H1 (cell line): ENCODE results near the gene MYBPH. TPM values are rescaled to one million over a fixed set of nuclear protein-coding genes. Genes with fewer than 3 reads are reported as not detected.

ENCODE experiments used
- CTCF ChIA-PET: fragments of 300-600 bp; sonication (Branson Sonifier 250); formaldehyde crosslinking; loops from one replicate; lab custom pipeline; 2021; ENCODE audit not compliant: partially characterized antibody; lab: Charles Lee
- POLR2A ChIA-PET: fragments of 300-600 bp; sonication (Branson Sonifier 250); formaldehyde crosslinking; loops from one replicate; lab custom pipeline; 2021; ENCODE audit warnings: inconsistent platforms; ENCODE audit not compliant: partially characterized antibody; lab: Charles Lee
- DNase-seq, 2 experiments: peaks; one replicate each; pipeline versions ENCODE4 v3.0.0 to v3.0.0-alpha.2; 2010 to 2022; ENCODE audit warnings: low spot score in 2 of 2, low read depth in 1 of 2, mixed read lengths in 1 of 2
- FAIRE-seq: peaks from 2 replicates; lab custom pipeline; 2011; peaks lifted over from hg19 to GRCh38; lab: Jason Lieb, UNC
- H2AFZ ChIP-seq: 2 replicates; pipeline ENCODE4 v1.8.1; 2012; ENCODE audit warnings: low read length, inconsistent platforms
- H2AK5ac ChIP-seq: 2 replicates; pipeline ENCODE4 v1.6.1; 2013; ENCODE audit warnings: low read depth, low read length
- H2BK120ac ChIP-seq: replicated peaks from 2 replicates; pipeline ENCODE3; 2013; ENCODE audit warnings: low read depth, low read length, inconsistent platforms
- H2BK12ac ChIP-seq: 2 replicates; pipeline ENCODE4 v1.6.1; 2013; ENCODE audit warnings: low read depth, low read length
- H2BK15ac ChIP-seq: 2 replicates; pipeline ENCODE4 v1.6.1; 2013; ENCODE audit warnings: low read length
- H2BK20ac ChIP-seq: 2 replicates; pipeline ENCODE4 v1.6.1; 2013; ENCODE audit warnings: low read length
- H2BK5ac ChIP-seq: 2 replicates; pipeline ENCODE4 v1.6.1; 2013; ENCODE audit warnings: low read depth, low read length
- H3K14ac ChIP-seq: 2 replicates; pipeline ENCODE4 v1.6.1; 2013; ENCODE audit warnings: inconsistent platforms; ENCODE audit not compliant: insufficient read length
- H3K18ac ChIP-seq: 2 replicates; pipeline ENCODE4 v1.6.1; 2013; ENCODE audit warnings: low read length; ENCODE audit errors: extremely low read depth
- H3K23ac ChIP-seq: 2 replicates; pipeline ENCODE4 v1.6.1; 2013; ENCODE audit warnings: inconsistent platforms; ENCODE audit not compliant: insufficient read length
- H3K23me2 ChIP-seq: 2 replicates; pipeline ENCODE4 v1.6.1; 2013; ENCODE audit warnings: low read depth, low read length
- H3K27ac ChIP-seq: 2 replicates; pipeline ENCODE4 v1.6.1; 2011; ENCODE audit warnings: low read depth, low read length, inconsistent platforms
- H3K27me3 ChIP-seq, 4 experiments: replicated peaks in 1 of 4; 1 replicate in 1 of 4; 2 replicates in 3 of 4; pipeline versions ENCODE4 v1.6.1 to v1.8.1; 2011 to 2013; ENCODE audit warnings: low read length in 3 of 4, mild to moderate bottlenecking in 3 of 4, inconsistent platforms in 2 of 4, mixed read lengths in 2 of 4, moderate library complexity in 1 of 4; ENCODE audit not compliant: control insufficient read depth in 3 of 4, insufficient read depth in 3 of 4; ENCODE audit errors: extremely low read depth in 1 of 4
- H3K36me3 ChIP-seq, 4 experiments: 2 replicates each; pipeline versions ENCODE4 v1.6.1 to v1.8.1; 2011 to 2013; ENCODE audit warnings: mild to moderate bottlenecking in 4 of 4, low read length in 3 of 4, moderate library complexity in 2 of 4, control low read depth in 1 of 4, inconsistent platforms in 1 of 4; ENCODE audit not compliant: insufficient read depth in 4 of 4, control insufficient read depth in 2 of 4
- H3K4ac ChIP-seq: replicated peaks from 2 replicates; pipeline ENCODE3; 2013; ENCODE audit warnings: low read length, low read depth, mixed read lengths, inconsistent platforms; ENCODE audit not compliant: insufficient read length
- H3K4me1 ChIP-seq, 4 experiments: replicated peaks in 1 of 4; 1 replicate in 1 of 4; 2 replicates in 3 of 4; pipeline versions ENCODE4 v1.6.1 to v1.8.1; 2011 to 2013; ENCODE audit warnings: low read length in 3 of 4, inconsistent platforms in 2 of 4, mixed read lengths in 1 of 4; ENCODE audit not compliant: insufficient read depth in 4 of 4, control insufficient read depth in 3 of 4
- H3K4me2 ChIP-seq, 2 experiments: 2 replicates each; pipeline versions ENCODE4 v1.6.1 to v1.8.1; 2011 to 2013; ENCODE audit warnings: low read depth in 2 of 2, low read length in 2 of 2, control low read depth in 1 of 2, inconsistent platforms in 1 of 2, mild to moderate bottlenecking in 1 of 2; ENCODE audit not compliant: insufficient read depth in 1 of 2
- H3K4me3 ChIP-seq, 4 experiments: fragments of 200-600, 300-600 bp in 1 of 4; sonication (generic), shearing (Covaris generic), sonication (Bioruptor Twin) in 1 of 4; 2 replicates each; pipeline versions ENCODE4 v1.5.1 to v1.8.1; 2011 to 2016; ENCODE audit warnings: low read length in 4 of 4, low read depth in 3 of 4, control low read depth in 2 of 4, inconsistent platforms in 2 of 4, mild to moderate bottlenecking in 2 of 4, mixed read lengths in 1 of 4, moderate library complexity in 1 of 4; ENCODE audit not compliant: insufficient read depth in 2 of 4; ENCODE audit errors: extremely low read depth in 1 of 4
- H3K56ac ChIP-seq: replicated peaks from 2 replicates; pipeline ENCODE3; 2013; ENCODE audit warnings: low read depth, mild to moderate bottlenecking, mixed read lengths, low read length, inconsistent platforms; ENCODE audit not compliant: insufficient read length
- H3K79me1 ChIP-seq: 2 replicates; pipeline ENCODE4 v1.6.1; 2013; ENCODE audit warnings: low read depth, low read length, control low read depth
- H3K79me2 ChIP-seq, 2 experiments: 2 replicates each; pipeline versions ENCODE4 v1.6.1 to v1.8.1; 2012 to 2013; ENCODE audit warnings: low read length in 2 of 2, mild to moderate bottlenecking in 2 of 2, inconsistent platforms in 1 of 2; ENCODE audit not compliant: insufficient read depth in 2 of 2, control insufficient read depth in 1 of 2
- H3K9ac ChIP-seq, 4 experiments: replicated peaks in 1 of 4; 1 replicate in 1 of 4; 2 replicates in 3 of 4; pipeline versions ENCODE4 v1.6.1 to v1.8.1; 2011 to 2013; ENCODE audit warnings: low read depth in 3 of 4, low read length in 3 of 4, control low read depth in 2 of 4, mild to moderate bottlenecking in 2 of 4, moderate library complexity in 2 of 4, inconsistent platforms in 1 of 4; ENCODE audit errors: extremely low read depth in 1 of 4
- H3K9me3 ChIP-seq, 2 experiments: 2 replicates each; pipeline versions ENCODE4 v1.6.1 to v1.8.1; 2012 to 2013; ENCODE audit warnings: mild to moderate bottlenecking in 2 of 2, moderate library complexity in 2 of 2, control low read depth in 1 of 2, inconsistent platforms in 1 of 2, low read depth in 1 of 2, low read length in 1 of 2, mixed read lengths in 1 of 2; ENCODE audit not compliant: insufficient read depth in 2 of 2
- H4K20me1 ChIP-seq, 2 experiments: replicated peaks in 1 of 2; 2 replicates each; pipeline versions ENCODE3 to v1.8.1; 2011 to 2013; ENCODE audit warnings: inconsistent platforms in 2 of 2, low read length in 2 of 2, mild to moderate bottlenecking in 1 of 2; ENCODE audit not compliant: insufficient read depth in 2 of 2, control insufficient read depth in 1 of 2
- H4K5ac ChIP-seq: 2 replicates; pipeline ENCODE4 v1.6.1; 2013; ENCODE audit warnings: low read length, low read depth, mixed read lengths, inconsistent platforms; ENCODE audit not compliant: insufficient read length
- H4K8ac ChIP-seq: 2 replicates; pipeline ENCODE4 v1.8.0; 2013; ENCODE audit warnings: mild to moderate bottlenecking, moderate library complexity, low read length, inconsistent platforms; ENCODE audit not compliant: insufficient read depth; ENCODE audit errors: extremely low read depth
- H4K91ac ChIP-seq: replicated peaks from 2 replicates; pipeline ENCODE3; 2013; ENCODE audit warnings: low read length, mixed read lengths, inconsistent platforms; ENCODE audit not compliant: insufficient read length
- RBBP5 ChIP-seq: IDR thresholded peaks from 2 replicates; pipeline ENCODE4 v1.7.1; 2012; ENCODE audit warnings: low read depth, mild to moderate bottlenecking, inconsistent platforms, low read length, moderate library complexity, borderline replicate concordance
- WGBS, 2 experiments: shearing (Covaris generic) in 1 of 2; methylation state at CpG; one replicate each; pipeline versions ENCODE4 v1.1.6 to v1.1.7; 2013 to 2015; ENCODE audit warnings: low lambda C conversion rate in 2 of 2, mixed read lengths in 2 of 2, inconsistent platforms in 1 of 2, low coverage in 1 of 2, missing lambda C conversion rate in 1 of 2; ENCODE audit not compliant: insufficient replicate concordance in 2 of 2, insufficient coverage in 1 of 2, insufficient read length in 1 of 2; ENCODE audit errors: extremely low coverage in 1 of 2, missing lambda C conversion rate in 1 of 2; 5-methylcytosine and 5-hydroxymethylcytosine counted together
- polyA plus RNA-seq, 7 experiments: library from polyadenylated mRNA; depleted of rRNA in 3 of 7; stranded (reverse) in 5 of 7; unstranded in 2 of 7; fragments of >200 nt in 5 of 7; fragments of 200-250 nt in 2 of 7; gene quantifications; 1 replicate in 5 of 7; 2 replicates in 1 of 7; 4 replicates in 1 of 7; pipeline versions ENCODE4 v1.2.1 to v1.2.3, GENCODE V29; 2011 to 2013; ENCODE audit warnings: missing spikeins in 2 of 7, mixed read lengths in 2 of 7
- total RNA-seq: library from RNA; stranded (reverse); fragmentation: NEBNext Ultra II Directional; extraction: Animal tissue kit (Norgen Biotek cat#: 25700); gene quantifications from 2 replicates; pipeline ENCODE4 v1.2.1, GENCODE V29; 2021
- TF ChIP-seq, protein P1 (sequence below), 3 experiments: IDR thresholded peaks; 1 replicate in 2 of 3; 2 replicates in 1 of 3; pipeline versions ENCODE4 v1.5.1 to v1.6.1; 2011; ENCODE audit warnings: low read length in 3 of 3, mild to moderate bottlenecking in 3 of 3, inconsistent platforms in 2 of 3, low read depth in 1 of 3, moderate library complexity in 1 of 3; ENCODE audit not compliant: insufficient read depth in 1 of 3; ENCODE audit errors: control extremely low read depth in 1 of 3

MYBPH gene
- total and polyA plus RNA-seq, 2 of the 8 experiments (the other 6 are each of a cell fraction or from before 2014, with no cell fraction given) = not detected

DNA sequence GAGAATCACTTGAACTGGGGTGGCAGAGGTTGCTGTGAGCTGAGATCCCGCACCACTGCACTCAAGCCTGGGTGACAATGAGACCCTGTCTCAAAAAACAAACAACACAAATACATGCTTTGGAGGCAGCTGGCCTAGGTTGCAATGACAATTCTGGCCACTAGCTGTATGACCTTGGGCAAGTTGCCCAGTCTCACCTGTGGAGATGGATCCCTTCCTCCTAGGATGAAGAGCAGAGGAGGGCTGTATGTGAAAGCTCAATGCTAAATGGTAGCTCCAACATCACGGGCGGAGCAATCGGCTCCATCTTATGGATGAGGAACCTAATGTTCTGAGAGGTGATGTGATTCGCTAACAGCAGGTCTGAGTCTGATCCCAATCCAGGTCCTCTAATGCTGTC, 27.5 kb downstream of the MYBPH start:
- Histone ChIP-seq H3K56ac (no peak overlapping the region), H2AK5ac (peak overlapping the region; percentile 61; the same call in 1 of the 2 replicates), H2BK15ac (no peak overlapping the region), H3K14ac (no peak overlapping the region), H3K36me3 (no peaks in the 10 kb centered on the region), H4K91ac (no peak overlapping the region), H3K4me1 (peaks cover 7 to 43% (median 19%) of the 10 kb centered on the region in 4 experiments), H3K9me3 (0 out of 4 replicates have a peak, but pooled peaks cover 0 to under 1% of the 10 kb centered on the region in 2 experiments), H2AFZ (no peak overlapping the region), H2BK5ac (no peak overlapping the region), H2BK20ac (no peak overlapping the region; the same call in 1 of the 2 replicates), H3K4ac (no peak overlapping the region), H4K5ac (no peak overlapping the region), H3K27me3 (no peaks in the 10 kb centered on the region), H4K20me1 (no peaks in the 10 kb centered on the region), H3K9ac (no peak overlapping the region), H2BK120ac (no peak overlapping the region), H3K23ac (no peak overlapping the region), H3K27ac (no peak overlapping the region), H3K79me1 (no peaks in the 10 kb centered on the region), H4K8ac (no peak overlapping the region), H3K4me2 (no peak overlapping the region; a peak in 1 of 4 replicates), H3K23me2 (no peaks in the 10 kb centered on the region; the same call in 1 of the 2 replicates), H3K18ac (peak overlapping the region; percentile 1), H3K4me3 (no peak overlapping the region), H3K79me2 (no peaks in the 10 kb centered on the region), H2BK12ac (peak overlapping the region; percentile 51; the same call in 1 of the 2 replicates)
- no peak for FAIRE-seq
- no peak for DNase-seq
- TF ChIP-seq, protein P1, sequence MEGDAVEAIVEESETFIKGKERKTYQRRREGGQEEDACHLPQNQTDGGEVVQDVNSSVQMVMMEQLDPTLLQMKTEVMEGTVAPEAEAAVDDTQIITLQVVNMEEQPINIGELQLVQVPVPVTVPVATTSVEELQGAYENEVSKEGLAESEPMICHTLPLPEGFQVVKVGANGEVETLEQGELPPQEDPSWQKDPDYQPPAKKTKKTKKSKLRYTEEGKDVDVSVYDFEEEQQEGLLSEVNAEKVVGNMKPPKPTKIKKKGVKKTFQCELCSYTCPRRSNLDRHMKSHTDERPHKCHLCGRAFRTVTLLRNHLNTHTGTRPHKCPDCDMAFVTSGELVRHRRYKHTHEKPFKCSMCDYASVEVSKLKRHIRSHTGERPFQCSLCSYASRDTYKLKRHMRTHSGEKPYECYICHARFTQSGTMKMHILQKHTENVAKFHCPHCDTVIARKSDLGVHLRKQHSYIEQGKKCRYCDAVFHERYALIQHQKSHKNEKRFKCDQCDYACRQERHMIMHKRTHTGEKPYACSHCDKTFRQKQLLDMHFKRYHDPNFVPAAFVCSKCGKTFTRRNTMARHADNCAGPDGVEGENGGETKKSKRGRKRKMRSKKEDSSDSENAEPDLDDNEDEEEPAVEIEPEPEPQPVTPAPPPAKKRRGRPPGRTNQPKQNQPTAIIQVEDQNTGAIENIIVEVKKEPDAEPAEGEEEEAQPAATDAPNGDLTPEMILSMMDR (IDR thresholded peaks at IDR 0.05; ENCODE audit: control extremely low read depth in 1 of 3, insufficient read depth in 1 of 3, low read depth in 1 of 3, low read length in 3 of 3) = peak; percentile 35 to 63 (median 52); a peak in 3 of 4 replicates
- TF ChIP-seq RBBP5 = no peak
- ChIA-PET CTCF (interaction anchor here (0.9 to 49.1 kb wide), 23 partner anchors 11 to 356 kb away, joined by 3 to 1071 read pairs (median 6); partner anchors contain the start of genes ADORA1, MYBPH, MYOG and PPFIA4), POLR2A (interaction anchor here (2.4 kb wide), 1 partner anchor 20 kb away, joined by 8 read pairs; no protein-coding TSS in a partner anchor)
- WGBS, 2 experiments = 90% methylated on average over 5 of the region's 5 CpGs; no CpG with 5 or more reads in 1 of the 2 experiments
